Endothelial cell of umbilical vein (primary cell): ENCODE data around the gene ATP8A1. TPM values are rescaled to one million over a fixed set of nuclear protein-coding genes. Genes with fewer than 3 reads are reported as not detected.

ENCODE experiments used
- BruUV-seq: library from RNA; stranded (reverse); fragments of 400-500 nt; replicated peaks from 2 replicates; lab custom pipeline; 2021; lab: Mats Ljungman, UMichigan
- CTCF ChIA-PET: fragments of 300-600, 350-600 bp; sonication (Branson Sonifier 250); formaldehyde crosslinking; loops from one replicate; lab custom pipeline; 2021; ENCODE audit warnings: antibody characterized with exemption, inconsistent platforms; lab: Charles Lee
- POLR2A ChIA-PET: fragments of 300-600, 350-600 bp; sonication (Branson Sonifier 250); formaldehyde crosslinking; loops from one replicate; lab custom pipeline; 2021; ENCODE audit warnings: antibody characterized with exemption, inconsistent platforms; lab: Charles Lee
- DNase-seq: peaks from one replicate; pipeline ENCODE4 v3.0.0-alpha.2; 2011; ENCODE audit warnings: low read depth, low spot score
- FAIRE-seq: peaks from 2 replicates; lab custom pipeline; 2011; peaks lifted over from hg19 to GRCh38; lab: Jason Lieb, UNC
- H2AFZ ChIP-seq: 2 replicates; pipeline ENCODE4 v1.6.0; 2012; ENCODE audit warnings: low read depth, low read length, control low read depth, inconsistent platforms
- H3K27ac ChIP-seq: 2 replicates; pipeline ENCODE4 v1.5.1; 2011; ENCODE audit warnings: low read depth, mild to moderate bottlenecking, control low read depth, low read length, moderate library complexity; ENCODE audit not compliant: insufficient read depth
- H3K27me3 ChIP-seq, 2 experiments: 2 replicates each; pipeline versions ENCODE4 v1.6.0 to v1.6.1; 2011; ENCODE audit warnings: low read length in 2 of 2, mixed read lengths in 1 of 2; ENCODE audit not compliant: control insufficient read depth in 2 of 2, insufficient read depth in 2 of 2
- H3K36me3 ChIP-seq, 2 experiments: 2 replicates in 1 of 2; 3 replicates in 1 of 2; pipeline ENCODE4 v1.5.1; 2011; ENCODE audit warnings: low read length in 2 of 2, mild to moderate bottlenecking in 1 of 2, moderate library complexity in 1 of 2; ENCODE audit not compliant: control insufficient read depth in 2 of 2, insufficient read depth in 2 of 2; ENCODE audit errors: extremely low read depth in 1 of 2
- H3K4me1 ChIP-seq: 3 replicates; pipeline ENCODE4 v1.5.1; 2011; ENCODE audit warnings: mild to moderate bottlenecking, low read length; ENCODE audit not compliant: control insufficient read depth, insufficient read depth; ENCODE audit errors: extremely low read depth
- H3K4me2 ChIP-seq: 2 replicates; pipeline ENCODE4 v1.6.1; 2011; ENCODE audit warnings: low read length, control low read depth, mixed read lengths; ENCODE audit not compliant: insufficient read depth
- H3K4me3 ChIP-seq, 3 experiments: fragments of 200-600 bp in 1 of 3; sonication (generic), shearing (Covaris generic) in 1 of 3; replicated peaks in 1 of 3; 2 replicates each; pipeline ENCODE4 v1.5.1; 2011 to 2016; ENCODE audit warnings: control low read depth in 3 of 3, low read length in 3 of 3, mild to moderate bottlenecking in 2 of 3, inconsistent platforms in 1 of 3, low read depth in 1 of 3, moderate library complexity in 1 of 3; ENCODE audit not compliant: insufficient read depth in 1 of 3
- H3K79me2 ChIP-seq: 2 replicates; pipeline ENCODE4 v1.6.0; 2012; ENCODE audit warnings: low read length, inconsistent platforms; ENCODE audit not compliant: control insufficient read depth, insufficient read depth
- H3K9ac ChIP-seq: replicated peaks from 2 replicates; pipeline ENCODE3; 2011; ENCODE audit warnings: low read length, control low read depth; ENCODE audit not compliant: insufficient read depth; ENCODE audit errors: extremely low read depth
- H3K9me1 ChIP-seq: replicated peaks from 3 replicates; pipeline ENCODE4 v1.6.0; 2011; ENCODE audit warnings: mild to moderate bottlenecking, low read length; ENCODE audit not compliant: control insufficient read depth, insufficient read depth; ENCODE audit errors: extremely low read depth
- H3K9me3 ChIP-seq: replicated peaks from 2 replicates; pipeline ENCODE4 v1.5.1; 2012; ENCODE audit warnings: low read length, inconsistent platforms; ENCODE audit not compliant: control insufficient read depth, insufficient read depth
- H4K20me1 ChIP-seq: replicated peaks from 2 replicates; pipeline ENCODE3; 2011; ENCODE audit warnings: mild to moderate bottlenecking, low read length; ENCODE audit not compliant: control insufficient read depth, insufficient read depth; ENCODE audit errors: extremely low read depth
- CTCF ChIP-seq, 2 donors: IDR thresholded peaks; 1 replicate in 1 of 2; 2 replicates in 1 of 2; pipeline ENCODE4 v1.5.1; 2011; ENCODE audit warnings: low read length in 2 of 2, mild to moderate bottlenecking in 2 of 2, moderate library complexity in 2 of 2, control low read depth in 1 of 2, inconsistent platforms in 1 of 2, low read depth in 1 of 2; ENCODE audit not compliant: insufficient read depth in 1 of 2; ENCODE audit errors: extremely low read depth in 1 of 2
- FOS ChIP-seq: IDR thresholded peaks from 2 replicates; pipeline ENCODE4 v1.6.1; 2011; ENCODE audit warnings: mild to moderate bottlenecking, low read length, moderate library complexity, borderline replicate concordance; ENCODE audit not compliant: insufficient read depth
- GATA2 ChIP-seq: IDR thresholded peaks from 2 replicates; pipeline ENCODE4 v1.7.0; 2011; ENCODE audit warnings: low read depth, mild to moderate bottlenecking, moderate library complexity, mixed read lengths, low read length; ENCODE audit not compliant: insufficient read length, insufficient read depth
- JUN ChIP-seq: IDR thresholded peaks from 2 replicates; pipeline ENCODE4 v1.6.1; 2011; ENCODE audit warnings: borderline replicate concordance, low read depth; ENCODE audit not compliant: insufficient read length, insufficient read depth
- MYC ChIP-seq: IDR thresholded peaks from one replicate; pipeline ENCODE4 v1.6.1; 2011; ENCODE audit warnings: mild to moderate bottlenecking, low read depth, low read length
- POLR2A ChIP-seq: IDR thresholded peaks from 2 replicates; pipeline ENCODE4 v1.6.1; 2012; ENCODE audit warnings: low read depth, mild to moderate bottlenecking, control low read depth, low read length
- POLR2AphosphoS5 ChIP-seq: IDR thresholded peaks from 2 replicates; pipeline ENCODE4 v1.6.1; 2012; ENCODE audit warnings: low read depth, mild to moderate bottlenecking, control low read depth, low read length, moderate library complexity; ENCODE audit not compliant: insufficient read depth
- dilution Hi-C: fragments of 300-500 bp; cut with MboI; formaldehyde crosslinking; loops from one replicate; pipeline ENCODE4 v1.15.0; 2019; ENCODE audit warnings: low sequenced_read_pairs; ENCODE audit not compliant: extremely low pct_ligation_motif_present
- intact Hi-C: fragments of 100-400 bp; cut with micrococcal nuclease; formaldehyde crosslinking; loops from one replicate; pipeline ENCODE4 v1.10.0; 2022
- polyA plus RNA-seq, 4 experiments: library from polyadenylated mRNA; depleted of rRNA in 3 of 4; stranded (reverse) in 3 of 4; unstranded in 1 of 4; fragments of >200 nt; gene quantifications; 2 replicates each; pipeline versions ENCODE4 v1.2.1 to v1.2.3, GENCODE V29; 2011 to 2012; ENCODE audit warnings: missing spikeins in 1 of 4
- total RNA-seq: library from RNA; stranded (reverse); gene quantifications from 2 replicates; pipeline ENCODE4 v1.2.3, GENCODE V29; 2021

ATP8A1 gene
- total and polyA plus RNA-seq, 2 donors (not counting 3 experiments of a cell fraction or from before 2014, with no cell fraction given), result 0.97 to 11.5 TPM

GRCh38 chr4:42672359-42673081, 15.6 kb upstream of the ATP8A1 start:
- no peak overlapping the region for H3K27ac ChIP-seq
- no peak overlapping the region for H3K9ac ChIP-seq
- H3K4me3 ChIP-seq, result no peak overlapping the region
- no peak overlapping the region for H2AFZ ChIP-seq
- no TSS peak for BruUV-seq
- H3K4me1 ChIP-seq, result no peaks in the 10 kb centered on the region
- H3K27me3 ChIP-seq, result peaks cover 3 to 12% of the 10 kb centered on the region in 2 experiments
- intact Hi-C loops, result no loop called here
- dilution Hi-C loops, result no loop called here
- H4K20me1 ChIP-seq, result no peaks in the 10 kb centered on the region
- H3K9me3 ChIP-seq, result no peaks in the 10 kb centered on the region
- H3K9me1 ChIP-seq, result no peaks in the 10 kb centered on the region
- H3K4me2 ChIP-seq, result no peak overlapping the region
- POLR2A ChIA-PET, result no interaction called here
- no peaks in the 10 kb centered on the region for H3K79me2 ChIP-seq
- DNase-seq (no peak), FAIRE-seq (no peak)
- TF ChIP-seq POLR2A, result no peak
- no peak for TF ChIP-seq POLR2AphosphoS5
- TF ChIP-seq JUN, result no peak
- TF ChIP-seq MYC, result no peak
- no peak for TF ChIP-seq FOS
- no peak for TF ChIP-seq GATA2
- no peak for TF ChIP-seq CTCF (IDR thresholded peaks at IDR 0.05; ENCODE audit: extremely low read depth in 1 of 2, insufficient read depth in 1 of 2, low read depth in 1 of 2, low read length in 2 of 2)
- no peaks in the 10 kb centered on the region for H3K36me3 ChIP-seq
- CTCF ChIA-PET, result interaction anchor here (1.0 kb wide), 1 partner anchor 98 kb away, joined by 3 read pairs; no protein-coding TSS in a partner anchor
